ENCODE data around the gene ST3GAL2. TPM values are rescaled to one million over a fixed set of nuclear protein-coding genes. Genes with fewer than 3 reads are reported as not detected.

The ST3GAL2 gene
- total RNA-seq, 1 experiment from 2014 or later, result 7.7 TPM

DNA sequence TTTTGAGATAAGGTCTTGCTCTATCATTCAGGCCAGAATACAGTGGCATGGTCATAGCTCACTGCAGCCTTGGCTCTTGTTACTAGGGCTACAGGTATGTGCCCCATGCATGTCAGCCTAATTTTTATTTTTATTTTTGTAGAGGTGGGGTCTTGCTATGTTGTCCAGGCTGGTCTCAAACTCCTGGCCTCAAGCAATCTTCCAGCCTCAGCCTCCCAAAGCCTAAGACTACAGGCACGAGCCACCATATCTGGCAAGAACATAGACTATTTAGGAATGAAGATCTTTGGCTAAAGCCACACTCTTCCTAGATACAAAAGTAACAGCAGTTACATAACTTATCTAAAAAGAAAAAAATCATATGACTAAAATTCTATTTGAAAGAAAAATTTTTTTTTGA is 107.8 kb downstream of the ST3GAL2 start:
- POLR2A ChIA-PET, result no interaction called here
- Mint-ChIP-seq H3K27ac (ENCODE audit: low read depth, unreplicated experiment) (no peak overlapping the region), H3K4me3 (ENCODE audit: unreplicated experiment) (no peak overlapping the region), H3K36me3 (ENCODE audit: insufficient read depth, unreplicated experiment) (peaks cover 44% of the 10 kb centered on the region), H3K4me1 (ENCODE audit: insufficient read depth, unreplicated experiment) (no peaks in the 10 kb centered on the region), H3K9me3 (ENCODE audit: unreplicated experiment) (no peaks in the 10 kb centered on the region), H3K27me3 (ENCODE audit: insufficient read depth, unreplicated experiment) (no peaks in the 10 kb centered on the region)
- BruUV-seq (replicated peaks), result no TSS peak
- DNase-seq (ENCODE audit: unreplicated experiment), result no peak
- TF ChIP-seq CTCF (IDR thresholded peaks at IDR 0.05; ENCODE audit: unreplicated experiment), result no peak
- CTCF ChIA-PET, result interaction anchor here (0.7 to 1.7 kb wide), 7 partner anchors 8 to 327 kb away, joined by 3 to 6 read pairs (median 4); no protein-coding TSS in a partner anchor
- intact Hi-C loops (cut with micrococcal nuclease), result loop anchor here (5.0 kb wide), 1 partner anchor 321 kb away; no protein-coding TSS in a partner anchor

Other genes with a start within 250 kb of the ST3GAL2 start
- 49.8 and 83.9 TPM in 2 replicates for gene EXOSC6, start 187.2 kb downstream of the ST3GAL2 start, total RNA-seq (2022)
- gene AARS1, start 149.6 kb downstream of the ST3GAL2 start, total RNA-seq (2022), result 314 and 390 TPM in 2 replicates
- gene DDX19B, start 139.9 kb downstream of the ST3GAL2 start, total RNA-seq (2022), result 38.6 and 38.8 TPM in 2 replicates
- 34.7 and 36.5 TPM in 2 replicates for gene DDX19A, start 92.2 kb downstream of the ST3GAL2 start, total RNA-seq (2022)
- gene FCSK, start 15.5 kb upstream of the ST3GAL2 start, total RNA-seq (2022), result 13.7 and 19.0 TPM in 2 replicates
- gene COG4, start 84.5 kb upstream of the ST3GAL2 start, total RNA-seq (2022), result 62.2 and 64.9 TPM in 2 replicates
- gene SF3B3, start 84.7 kb upstream of the ST3GAL2 start, total RNA-seq (2022), result 309 and 318 TPM in 2 replicates
- not detected in 2 replicates for gene IL34, start 207.5 kb upstream of the ST3GAL2 start, total RNA-seq (2022)
- 75.8 and 78.7 TPM in 2 replicates for gene MTSS2, start 247.0 kb upstream of the ST3GAL2 start, total RNA-seq (2022)